ENCODE results near the gene HBG1.

Gene HBG1

DNA sequence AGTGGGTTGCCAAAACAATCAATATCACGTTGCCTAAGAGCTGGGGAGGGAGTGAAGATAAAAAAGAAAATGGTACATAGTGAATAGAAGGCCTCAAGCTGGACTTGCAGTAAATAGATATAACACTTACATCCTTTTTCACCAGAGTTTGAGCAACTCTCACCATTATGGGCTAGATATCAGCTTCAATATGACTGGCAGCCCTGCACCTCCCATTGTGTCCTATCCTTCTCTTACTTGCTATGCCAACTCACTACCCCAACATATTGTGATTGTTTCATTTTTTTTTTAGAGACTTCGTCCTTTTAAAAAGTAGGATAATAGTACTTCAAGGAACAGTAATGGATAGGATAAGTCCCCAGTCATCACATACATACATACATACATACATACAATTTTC, 7.4 kb downstream of the HBG1 start:
- H3K27me3 ChIP-seq (ENCODE audit: control insufficient read depth, low read length): no peaks in the 10 kb centered on the region
- H3K36me3 ChIP-seq (ENCODE audit: control insufficient read depth, low read length): no peaks in the 10 kb centered on the region
- TF ChIP-seq, protein P1, sequence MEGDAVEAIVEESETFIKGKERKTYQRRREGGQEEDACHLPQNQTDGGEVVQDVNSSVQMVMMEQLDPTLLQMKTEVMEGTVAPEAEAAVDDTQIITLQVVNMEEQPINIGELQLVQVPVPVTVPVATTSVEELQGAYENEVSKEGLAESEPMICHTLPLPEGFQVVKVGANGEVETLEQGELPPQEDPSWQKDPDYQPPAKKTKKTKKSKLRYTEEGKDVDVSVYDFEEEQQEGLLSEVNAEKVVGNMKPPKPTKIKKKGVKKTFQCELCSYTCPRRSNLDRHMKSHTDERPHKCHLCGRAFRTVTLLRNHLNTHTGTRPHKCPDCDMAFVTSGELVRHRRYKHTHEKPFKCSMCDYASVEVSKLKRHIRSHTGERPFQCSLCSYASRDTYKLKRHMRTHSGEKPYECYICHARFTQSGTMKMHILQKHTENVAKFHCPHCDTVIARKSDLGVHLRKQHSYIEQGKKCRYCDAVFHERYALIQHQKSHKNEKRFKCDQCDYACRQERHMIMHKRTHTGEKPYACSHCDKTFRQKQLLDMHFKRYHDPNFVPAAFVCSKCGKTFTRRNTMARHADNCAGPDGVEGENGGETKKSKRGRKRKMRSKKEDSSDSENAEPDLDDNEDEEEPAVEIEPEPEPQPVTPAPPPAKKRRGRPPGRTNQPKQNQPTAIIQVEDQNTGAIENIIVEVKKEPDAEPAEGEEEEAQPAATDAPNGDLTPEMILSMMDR (IDR thresholded peaks at IDR 0.05; ENCODE audit: low read depth, low read length, poor library complexity, severe bottlenecking): no peak
- no peak for TF ChIP-seq EZH2phosphoT487 (IDR thresholded peaks at IDR 0.05; ENCODE audit: borderline replicate concordance, low read length)
- no peaks in the 10 kb centered on the region for H3K9me3 ChIP-seq (ENCODE audit: control insufficient read depth, insufficient read depth, low read length)
- no peaks in the 10 kb centered on the region for H4K20me1 ChIP-seq (ENCODE audit: control insufficient read depth, insufficient read depth, low read depth, low read length)
- no peak overlapping the region for H3K4me3 ChIP-seq (ENCODE audit: low read length)
- H3K4me1 ChIP-seq (ENCODE audit: control insufficient read depth, low read length): no peaks in the 10 kb centered on the region
- no peak overlapping the region for H3K4me2 ChIP-seq (ENCODE audit: low read length)
- no peaks in the 10 kb centered on the region for H3K79me2 ChIP-seq (ENCODE audit: control insufficient read depth, low read length)
- H3K27ac ChIP-seq (ENCODE audit: low read depth, low read length): no peak overlapping the region
- no peaks in the 10 kb centered on the region for H3F3A ChIP-seq (ENCODE audit: control insufficient read depth, insufficient read depth)
- H3K9me2 ChIP-seq (replicated peaks; ENCODE audit: control insufficient read depth, low read length): no peaks in the 10 kb centered on the region

DNA sequence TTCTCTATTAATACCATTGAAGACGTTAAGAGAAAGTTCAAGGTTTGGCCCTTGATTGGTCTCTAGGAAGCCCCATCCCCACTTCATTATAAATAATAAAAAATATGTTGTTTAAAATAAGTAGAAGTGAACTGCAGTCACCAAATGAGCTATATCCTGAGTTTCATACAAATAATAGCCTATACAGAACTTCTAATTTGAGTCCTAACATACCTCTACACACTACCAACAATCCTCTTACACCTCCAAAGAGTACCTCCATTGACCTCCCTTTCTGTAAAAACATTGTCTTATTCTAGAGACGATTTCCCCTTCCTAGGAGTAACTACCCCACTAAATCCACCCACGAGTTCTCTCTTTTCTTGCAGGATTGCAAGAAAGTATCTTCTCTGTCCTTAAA, 8.2 kb downstream of the HBG1 start:
- H4K20me1 ChIP-seq (ENCODE audit: control insufficient read depth, insufficient read depth, low read depth, low read length): no peaks in the 10 kb centered on the region
- H3K4me1 ChIP-seq (ENCODE audit: control insufficient read depth, low read length): no peaks in the 10 kb centered on the region
- no peak for TF ChIP-seq EZH2phosphoT487 (IDR thresholded peaks at IDR 0.05; ENCODE audit: borderline replicate concordance, low read length)
- TF ChIP-seq, protein P1 (IDR thresholded peaks at IDR 0.05; ENCODE audit: low read depth, low read length, poor library complexity, severe bottlenecking): no peak
- no peak overlapping the region for H3K27ac ChIP-seq (ENCODE audit: low read depth, low read length)
- H3K4me2 ChIP-seq (ENCODE audit: low read length): no peak overlapping the region
- H3K4me3 ChIP-seq (ENCODE audit: low read length): no peak overlapping the region
- H3K79me2 ChIP-seq (ENCODE audit: control insufficient read depth, low read length): no peaks in the 10 kb centered on the region
- H3K36me3 ChIP-seq (ENCODE audit: control insufficient read depth, low read length): no peaks in the 10 kb centered on the region
- H3K9me2 ChIP-seq (replicated peaks; ENCODE audit: control insufficient read depth, low read length): no peaks in the 10 kb centered on the region
- no peaks in the 10 kb centered on the region for H3K27me3 ChIP-seq (ENCODE audit: control insufficient read depth, low read length)
- no peaks in the 10 kb centered on the region for H3K9me3 ChIP-seq (ENCODE audit: control insufficient read depth, insufficient read depth, low read length)
- no peaks in the 10 kb centered on the region for H3F3A ChIP-seq (ENCODE audit: control insufficient read depth, insufficient read depth)

DNA sequence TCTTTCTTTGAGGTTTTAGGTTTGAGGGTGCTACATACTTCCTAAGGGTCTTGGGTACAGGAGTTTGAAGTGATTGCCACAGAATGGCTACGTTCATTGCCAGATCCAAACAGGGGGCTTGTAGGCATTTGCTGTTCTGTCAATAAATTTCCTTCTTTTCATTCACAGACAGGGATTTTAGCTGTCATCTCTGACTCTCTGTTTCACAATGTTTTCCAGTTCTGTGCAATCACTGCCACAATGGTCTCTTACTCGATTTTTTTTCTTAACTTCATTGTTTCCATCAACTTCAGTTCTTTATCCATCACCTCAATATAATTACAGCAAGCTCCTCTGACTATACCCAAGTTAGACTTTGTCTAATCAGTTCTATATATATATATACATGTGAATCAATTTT, 9.2 kb downstream of the HBG1 start:
- H3K4me2 ChIP-seq (ENCODE audit: low read length): no peak overlapping the region
- H3K9me2 ChIP-seq (replicated peaks; ENCODE audit: control insufficient read depth, low read length): no peaks in the 10 kb centered on the region

More for the DNA sequence above, 9.2 kb downstream of the HBG1 start:
- no peaks in the 10 kb centered on the region for H3K79me2 ChIP-seq (ENCODE audit: control insufficient read depth, low read length)
- no peaks in the 10 kb centered on the region for H4K20me1 ChIP-seq (ENCODE audit: control insufficient read depth, insufficient read depth, low read depth, low read length)
- no peak overlapping the region for H3K4me3 ChIP-seq (ENCODE audit: low read length)
- no peaks in the 10 kb centered on the region for H3K27me3 ChIP-seq (ENCODE audit: control insufficient read depth, low read length)
- H3K4me1 ChIP-seq (ENCODE audit: control insufficient read depth, low read length): no peaks in the 10 kb centered on the region
- no peaks in the 10 kb centered on the region for H3F3A ChIP-seq (ENCODE audit: control insufficient read depth, insufficient read depth)
- no peaks in the 10 kb centered on the region for H3K36me3 ChIP-seq (ENCODE audit: control insufficient read depth, low read length)
- no peak overlapping the region for H3K27ac ChIP-seq (ENCODE audit: low read depth, low read length)
- no peaks in the 10 kb centered on the region for H3K9me3 ChIP-seq (ENCODE audit: control insufficient read depth, insufficient read depth, low read length)
- TF ChIP-seq, protein P1 (IDR thresholded peaks at IDR 0.05; ENCODE audit: low read depth, low read length, poor library complexity, severe bottlenecking): no peak
- TF ChIP-seq EZH2phosphoT487 (IDR thresholded peaks at IDR 0.05; ENCODE audit: borderline replicate concordance, low read length): no peak
